ENCODE results near the gene MCTP1.

DNA sequence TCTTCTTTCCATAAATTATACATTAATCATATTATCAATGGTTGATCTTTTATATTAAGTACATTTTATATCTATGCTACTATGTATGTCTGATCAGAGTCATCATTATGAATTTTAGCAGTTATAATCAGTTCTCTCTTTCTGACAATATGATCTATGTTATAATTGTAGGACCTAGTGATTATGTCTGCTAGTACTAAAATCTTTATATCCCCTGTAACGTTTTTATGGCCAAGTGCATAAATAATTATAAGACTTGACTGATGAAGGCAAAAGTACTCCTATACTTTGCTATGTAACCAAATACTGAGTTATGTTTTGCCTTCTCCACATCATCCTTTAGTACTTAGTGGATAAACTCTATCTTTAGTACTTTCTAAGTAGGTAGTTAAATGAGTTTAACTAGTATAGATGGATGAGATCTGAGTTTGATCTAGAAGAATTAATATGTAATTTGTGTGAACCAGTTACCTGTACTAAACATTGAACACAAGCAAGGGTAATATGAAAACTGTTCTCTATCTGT lies 591.0 kb downstream of the MCTP1 start:
- TF ChIP-seq, protein P1, sequence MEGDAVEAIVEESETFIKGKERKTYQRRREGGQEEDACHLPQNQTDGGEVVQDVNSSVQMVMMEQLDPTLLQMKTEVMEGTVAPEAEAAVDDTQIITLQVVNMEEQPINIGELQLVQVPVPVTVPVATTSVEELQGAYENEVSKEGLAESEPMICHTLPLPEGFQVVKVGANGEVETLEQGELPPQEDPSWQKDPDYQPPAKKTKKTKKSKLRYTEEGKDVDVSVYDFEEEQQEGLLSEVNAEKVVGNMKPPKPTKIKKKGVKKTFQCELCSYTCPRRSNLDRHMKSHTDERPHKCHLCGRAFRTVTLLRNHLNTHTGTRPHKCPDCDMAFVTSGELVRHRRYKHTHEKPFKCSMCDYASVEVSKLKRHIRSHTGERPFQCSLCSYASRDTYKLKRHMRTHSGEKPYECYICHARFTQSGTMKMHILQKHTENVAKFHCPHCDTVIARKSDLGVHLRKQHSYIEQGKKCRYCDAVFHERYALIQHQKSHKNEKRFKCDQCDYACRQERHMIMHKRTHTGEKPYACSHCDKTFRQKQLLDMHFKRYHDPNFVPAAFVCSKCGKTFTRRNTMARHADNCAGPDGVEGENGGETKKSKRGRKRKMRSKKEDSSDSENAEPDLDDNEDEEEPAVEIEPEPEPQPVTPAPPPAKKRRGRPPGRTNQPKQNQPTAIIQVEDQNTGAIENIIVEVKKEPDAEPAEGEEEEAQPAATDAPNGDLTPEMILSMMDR (conservative IDR thresholded peaks at IDR 0.05; ENCODE audit: low read length): no peak
- no peak for TF ChIP-seq EZH2phosphoT487 (IDR thresholded peaks at IDR 0.05; ENCODE audit: borderline replicate concordance, low read depth, low read length)
